Cardiac atrium fibroblast (primary cell): ENCODE results near the gene SULT1B1. TPM values are rescaled to one million over a fixed set of nuclear protein-coding genes. Genes with fewer than 3 reads are reported as not detected.

ENCODE experiments used
- total RNA-seq: library from RNA; depleted of rRNA; stranded (reverse); fragments of >200 nt; gene quantifications from 2 replicates; pipeline ENCODE4 v1.2.3, GENCODE V29; 2015

Gene SULT1B1
- total RNA-seq: 0.65 and 4.7 TPM in 2 replicates

DNA sequence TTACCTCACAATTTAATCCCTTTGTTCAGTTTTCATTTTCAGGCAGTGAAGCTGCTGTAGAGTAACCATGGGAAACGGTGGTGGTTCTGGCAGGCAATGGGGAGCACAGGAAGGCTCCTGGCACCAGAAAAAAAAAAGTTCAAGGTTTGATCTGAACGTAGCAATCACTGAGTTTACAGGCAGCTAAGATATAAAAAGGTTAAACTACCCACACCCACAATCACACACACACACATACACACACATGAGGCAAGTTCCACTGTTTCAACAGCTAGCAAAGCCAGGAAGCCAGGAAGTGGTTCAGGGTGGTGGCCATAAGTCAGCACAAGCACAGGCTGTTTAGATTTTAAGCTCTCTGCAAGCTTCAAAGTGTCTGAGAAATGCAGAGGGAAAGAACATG is at the start of gene SULT1B1:
Gene SULT1B1 (minus strand): TSS at position 166 of the 400 bp plus-strand sequence. CDS start 5,403 bp downstream, outside the sequence.

Other genes with a start within 250 kb of the SULT1B1 start
- gene UGT2A2, start 121.0 kb downstream of the SULT1B1 start, total RNA-seq: not detected in 2 replicates
- 0.16 TPM in 1 of 2 replicates, not detected in the other for gene UGT2A1, start 107.4 kb downstream of the SULT1B1 start, total RNA-seq
- gene SULT1E1, start 99.5 kb upstream of the SULT1B1 start, total RNA-seq: 9.6 and 10.2 TPM in 2 replicates
- gene CSN1S1, start 170.4 kb upstream of the SULT1B1 start, total RNA-seq: not detected in 2 replicates
- gene CSN2, start 205.1 kb upstream of the SULT1B1 start, total RNA-seq: not detected in 2 replicates
- gene STATH, start 235.3 kb upstream of the SULT1B1 start, total RNA-seq: not detected in 2 replicates